DMS153 (cell line): Measurements from ENCODE around the gene NUP35.

Source experiments
- DNase-seq: peaks from one replicate; lab custom pipeline; 2025; lab: John Stamatoyannopoulos, UW

NUP35 gene

GRCh38 chr2:183124222-183124956 lies at the start of gene NUP35:
NUP35 (plus strand) TSS chr2:183124443; CDS start chr2:183124458, 15 bp downstream.
- DNase-seq = peak; percentile 83

- peak; percentile 79 for DNase-seq
Measured at GRCh38 chr2:183078163-183078463, 46.1 kb upstream of the NUP35 start.

- DNase-seq = peak; percentile 98
Measured at GRCh38 chr2:183078464-183079138, 45.6 kb upstream of the NUP35 start, which contains the start of gene DUSP19. DUSP19 (plus strand) TSS chr2:183078747; CDS start chr2:183078934, 187 bp downstream.

- DNase-seq = no peak
Measured at GRCh38 chr2:183079139-183079775, 45.0 kb upstream of the NUP35 start.

GRCh38 chr2:183081911-183082310 lies 42.3 kb upstream of the NUP35 start:
- DNase-seq = no peak

GRCh38 chr2:183088061-183088460 lies 36.2 kb upstream of the NUP35 start:
- no peak for DNase-seq

- no peak for DNase-seq
Measured at GRCh38 chr2:183089192-183089851, 34.9 kb upstream of the NUP35 start.

- no peak for DNase-seq
Measured at GRCh38 chr2:183091318-183091953, 32.8 kb upstream of the NUP35 start.

- no peak for DNase-seq
Measured at GRCh38 chr2:183091954-183092345, 32.3 kb upstream of the NUP35 start.

GRCh38 chr2:183093857-183094657 lies 30.2 kb upstream of the NUP35 start:
- DNase-seq = no peak

GRCh38 chr2:183105402-183106134 lies 18.7 kb upstream of the NUP35 start:
- DNase-seq = no peak

GRCh38 chr2:183112577-183112976 lies 11.7 kb upstream of the NUP35 start:
- DNase-seq = no peak

- no peak for DNase-seq
Measured at GRCh38 chr2:183113630-183114029, 10.6 kb upstream of the NUP35 start.

- no peak for DNase-seq
Measured at GRCh38 chr2:183117226-183117625, 7.0 kb upstream of the NUP35 start.

GRCh38 chr2:183123117-183123958 lies 905 bp upstream of the NUP35 start:
- no peak for DNase-seq

GRCh38 chr2:183123959-183124221 lies 353 bp upstream of the NUP35 start:
- no peak for DNase-seq

GRCh38 chr2:183124957-183125255 lies 663 bp downstream of the NUP35 start:
- DNase-seq = no peak

- no peak for DNase-seq
Measured at GRCh38 chr2:183125659-183126341, 1.6 kb downstream of the NUP35 start.

- no peak for DNase-seq
Measured at GRCh38 chr2:183126635-183127034, 2.4 kb downstream of the NUP35 start.

GRCh38 chr2:183134016-183134415 lies 9.8 kb downstream of the NUP35 start:
- no peak for DNase-seq
